GM19099 (cell line): ENCODE measurements around the gene UNC79.

Source experiments
- POLR2A ChIP-seq: IDR thresholded peaks from 3 replicates; pipeline ENCODE4 v1.6.1; 2011; ENCODE audit warnings: low read depth; ENCODE audit not compliant: insufficient read length; ENCODE audit errors: extremely low read depth

The UNC79 gene

DNA sequence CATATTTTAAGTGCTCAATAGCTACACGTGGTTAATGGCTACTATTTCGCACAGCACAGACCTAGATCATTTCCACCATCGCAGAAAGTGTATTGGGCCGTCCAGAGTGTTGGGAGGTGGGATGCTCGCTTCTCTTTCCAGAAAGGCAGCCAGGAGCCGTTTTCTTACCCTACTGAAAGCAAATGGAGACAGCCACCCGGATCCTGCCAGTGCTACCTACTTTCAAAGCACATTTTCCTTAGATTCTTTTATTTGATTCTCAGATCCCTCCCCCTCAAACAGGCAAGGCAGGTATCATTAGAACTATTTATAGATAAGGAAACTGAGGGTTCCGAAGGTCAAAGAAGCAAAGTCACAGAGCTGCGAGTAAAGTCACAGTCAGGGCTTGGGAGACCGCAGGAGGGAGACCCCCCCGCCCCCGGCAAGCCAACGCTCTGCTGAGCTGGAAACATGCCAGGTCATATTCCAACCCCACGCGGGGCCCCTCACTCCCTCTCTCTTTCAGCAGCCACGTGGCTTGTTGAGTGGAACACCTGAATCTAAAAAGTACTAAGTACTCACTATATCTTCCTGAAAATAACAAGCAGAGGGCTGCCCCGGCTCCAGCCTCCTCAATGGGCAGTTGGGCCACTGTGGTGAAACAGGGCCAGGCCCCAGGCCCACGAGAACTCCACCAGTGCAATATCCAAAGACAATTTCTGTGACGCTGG, 321.4 kb downstream of the UNC79 start:
- TF ChIP-seq POLR2A = no peak

DNA sequence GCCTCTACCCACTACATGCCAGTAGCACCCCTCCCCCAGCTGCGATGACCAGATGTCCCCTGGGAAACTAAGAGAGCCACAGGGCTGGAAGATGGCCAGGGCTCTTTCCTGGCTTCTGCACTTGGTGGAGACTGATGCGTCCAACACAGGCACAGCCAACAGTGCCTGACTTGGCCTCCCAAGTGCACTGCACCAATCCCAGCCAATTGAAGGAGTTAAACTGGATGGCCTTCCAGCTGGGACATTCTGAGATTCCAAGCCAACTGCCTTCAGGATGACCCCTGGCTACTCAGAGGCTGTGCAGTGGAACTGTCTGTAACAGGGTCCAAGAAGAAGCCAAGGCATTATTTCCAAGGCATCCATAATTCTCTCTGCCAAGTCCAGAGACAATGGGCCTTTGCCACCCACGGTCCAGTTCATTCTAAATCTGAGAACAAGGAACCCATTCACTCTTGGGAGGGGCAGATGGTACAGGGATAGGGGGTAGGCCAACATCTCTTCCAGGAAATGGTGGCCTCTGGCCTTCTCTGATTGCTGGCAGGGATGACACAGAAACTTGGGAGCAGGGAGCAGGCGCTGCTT, 322.3 kb downstream of the UNC79 start:
- TF ChIP-seq POLR2A = no peak

DNA sequence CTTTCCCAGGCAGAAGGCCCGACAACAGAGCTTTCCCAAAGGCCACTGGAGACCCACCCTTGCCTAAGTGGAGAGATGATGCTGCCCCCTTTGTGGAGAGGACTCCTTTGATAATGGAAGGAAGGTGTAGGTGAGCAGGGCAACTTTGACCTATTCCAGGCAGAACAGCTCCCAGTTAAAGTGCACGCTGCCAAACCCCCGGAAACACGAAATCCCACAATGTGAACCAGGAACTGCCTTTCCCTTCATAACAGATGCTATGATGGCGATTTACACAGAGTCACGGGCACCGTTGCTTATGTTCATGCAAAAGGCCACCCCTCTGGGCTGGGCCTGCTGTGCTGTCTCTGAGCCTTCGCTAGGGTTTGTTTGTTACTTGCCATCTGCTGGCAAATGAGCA, 322.9 kb downstream of the UNC79 start:
- no peak for TF ChIP-seq POLR2A

DNA sequence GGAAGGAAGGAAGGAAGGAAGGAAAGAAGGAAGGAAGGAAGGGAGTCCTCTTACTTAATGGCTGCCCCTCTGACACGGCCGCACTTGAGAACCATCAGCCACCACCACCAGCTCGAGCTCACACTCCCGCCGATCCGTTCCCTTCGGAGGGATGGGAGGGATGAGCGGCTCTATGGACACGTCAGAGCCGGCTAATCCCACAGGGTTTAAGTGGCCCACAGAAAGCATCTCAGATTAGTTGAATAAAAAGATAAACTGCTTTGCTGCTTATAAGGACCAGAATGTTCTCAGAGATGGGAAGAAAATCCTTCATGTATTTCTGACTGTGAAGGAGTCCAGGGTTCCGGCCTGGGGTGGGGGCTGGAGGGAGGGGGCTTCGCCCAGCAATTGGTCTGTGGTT, 326.5 kb downstream of the UNC79 start:
- no peak for TF ChIP-seq POLR2A
